K562 (cell line): ENCODE results near the gene PMEPA1. TPM values are rescaled to one million over a fixed set of nuclear protein-coding genes. Genes with fewer than 3 reads are reported as not detected.

Experiments
- CC2D1A ChIP-seq: fragments of 450-650 bp; IDR thresholded peaks from 2 replicates; pipeline ENCODE4 v1.6.1; 2017; ENCODE audit warnings: mild to moderate bottlenecking
- CHD4 ChIP-seq: fragments of 200-600 bp; sonication (generic); IDR thresholded peaks from 3 replicates; pipeline ENCODE4 v1.6.1; 2012; ENCODE audit warnings: low read depth, mild to moderate bottlenecking, mixed read lengths, low read length, inconsistent platforms; ENCODE audit not compliant: insufficient read depth, insufficient replicate concordance, poor library complexity, severe bottlenecking
- GTF2F1 ChIP-seq: IDR thresholded peaks from 2 replicates; pipeline ENCODE4 v1.6.1; 2011; ENCODE audit warnings: low read depth, low read length, improper control_type of control experiment
- SIN3A ChIP-seq, 2 experiments: fragments of 150-350 bp in 1 of 2; IDR thresholded peaks; 2 replicates each; pipeline ENCODE4 v1.6.1; 2011 to 2016; ENCODE audit warnings: borderline replicate concordance in 2 of 2, low read depth in 2 of 2, low read length in 2 of 2, mild to moderate bottlenecking in 2 of 2, moderate library complexity in 2 of 2; ENCODE audit not compliant: control insufficient read depth in 1 of 2
- STAG1 ChIP-seq: sonication (generic); formaldehyde crosslinking; IDR thresholded peaks from 2 replicates; pipeline ENCODE4 v1.5.0; 2020; ENCODE audit warnings: missing genetic modification reagents, borderline replicate concordance
- ZNF3 ChIP-seq: fragments of 250-450 bp; sonication (Bioruptor Pico); IDR thresholded peaks from 2 replicates; pipeline ENCODE4 v1.5.0; 2021; ENCODE audit warnings: mild to moderate bottlenecking, moderate library complexity
- ZNF586 ChIP-seq: fragments of 450-650 bp; formaldehyde crosslinking; conservative IDR thresholded peaks from 2 replicates; pipeline ENCODE4 v1.4.0; 2020; ENCODE audit warnings: mild to moderate bottlenecking, moderate library complexity
- polyA plus RNA-seq, 8 experiments: library from polyadenylated mRNA; depleted of rRNA in 4 of 8; stranded (reverse) in 5 of 8; unstranded in 3 of 8; fragments of >200 nt; fragmentation: Nextera tagmentation in 2 of 8; fragmentation: Illumina TruSeq in 1 of 8; extraction: Ambion mirVana in 2 of 8; extraction: Trizol in 1 of 8; gene quantifications; 2 replicates each; pipeline versions ENCODE4 v1.2.1 to v1.2.3, GENCODE V29; 2011 to 2014; ENCODE audit warnings: inconsistent platforms in 1 of 8, missing spikeins in 1 of 8
- total RNA-seq, 7 experiments: library from RNA; depleted of rRNA in 6 of 7; stranded (reverse); fragments of >200 nt in 6 of 7; fragmentation: Illumina TruSeq in 2 of 7; extraction: Trizol in 2 of 7; gene quantifications; 2 replicates each; pipeline versions ENCODE4 v1.2.1 to v1.2.3, GENCODE V29; 2011 to 2021; ENCODE audit warnings: low replicate concordance in 1 of 7
- TF ChIP-seq, protein P1 (sequence below): sonication (generic); formaldehyde crosslinking; IDR thresholded peaks from 2 replicates; pipeline ENCODE4 v1.8.0; 2022; ENCODE audit warnings: mild to moderate bottlenecking, missing genetic modification reagents
- TF ChIP-seq, protein P2 (sequence below): fragments of 450-650 bp; IDR thresholded peaks from one replicate; pipeline ENCODE4 v1.6.1; 2018; ENCODE audit warnings: mild to moderate bottlenecking, moderate library complexity; ENCODE audit not compliant: partially characterized antibody
- TF ChIP-seq, protein P3 (sequence below): fragments of 450-650 bp; IDR thresholded peaks from 2 replicates; pipeline ENCODE4 v1.6.1; 2018; ENCODE audit warnings: mild to moderate bottlenecking, low read depth; ENCODE audit not compliant: partially characterized antibody
- TF ChIP-seq, protein P4 (sequence below): fragments of 250-450 bp; sonication (Bioruptor Pico); IDR thresholded peaks from 2 replicates; pipeline ENCODE4 v1.9.0; 2021; ENCODE audit warnings: mild to moderate bottlenecking, inconsistent platforms
- TF ChIP-seq, protein P5 (sequence below): sonication (generic); formaldehyde crosslinking; IDR thresholded peaks from 2 replicates; pipeline ENCODE4 v1.4.0; 2020; ENCODE audit warnings: mild to moderate bottlenecking, missing genetic modification reagents
- TF ChIP-seq, protein P6 (sequence below): sonication (generic); formaldehyde crosslinking; IDR thresholded peaks from 2 replicates; pipeline ENCODE4 v1.8.0; 2023; ENCODE audit warnings: mild to moderate bottlenecking, missing genetic modification reagents

PMEPA1 gene
- total and polyA plus RNA-seq, 9 of the 15 experiments (the other 6 are each of a cell fraction or from before 2014, with no cell fraction given): 0.16 TPM; not detected in 8

DNA sequence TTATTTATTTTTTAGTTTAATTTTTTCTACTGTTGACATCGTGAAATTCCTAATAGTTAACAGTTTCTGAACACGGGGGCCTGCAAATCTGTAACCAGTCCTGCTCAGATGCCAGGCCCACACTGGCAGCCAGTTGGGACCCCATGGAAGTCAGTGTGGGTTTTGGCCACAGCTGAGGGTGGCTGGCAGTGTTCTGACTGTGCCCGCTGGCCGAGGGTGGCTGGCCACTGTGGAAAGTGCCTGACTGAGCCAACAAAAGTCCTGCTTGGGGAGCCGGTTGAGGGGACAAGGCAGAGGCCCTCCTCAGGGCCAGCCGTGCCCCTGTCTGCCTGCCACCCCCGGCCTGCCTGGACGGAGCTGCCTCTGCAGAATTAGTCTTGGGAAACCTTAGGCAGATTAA, 4.1 kb upstream of the PMEPA1 start (continued):
- TF ChIP-seq, protein P1, sequence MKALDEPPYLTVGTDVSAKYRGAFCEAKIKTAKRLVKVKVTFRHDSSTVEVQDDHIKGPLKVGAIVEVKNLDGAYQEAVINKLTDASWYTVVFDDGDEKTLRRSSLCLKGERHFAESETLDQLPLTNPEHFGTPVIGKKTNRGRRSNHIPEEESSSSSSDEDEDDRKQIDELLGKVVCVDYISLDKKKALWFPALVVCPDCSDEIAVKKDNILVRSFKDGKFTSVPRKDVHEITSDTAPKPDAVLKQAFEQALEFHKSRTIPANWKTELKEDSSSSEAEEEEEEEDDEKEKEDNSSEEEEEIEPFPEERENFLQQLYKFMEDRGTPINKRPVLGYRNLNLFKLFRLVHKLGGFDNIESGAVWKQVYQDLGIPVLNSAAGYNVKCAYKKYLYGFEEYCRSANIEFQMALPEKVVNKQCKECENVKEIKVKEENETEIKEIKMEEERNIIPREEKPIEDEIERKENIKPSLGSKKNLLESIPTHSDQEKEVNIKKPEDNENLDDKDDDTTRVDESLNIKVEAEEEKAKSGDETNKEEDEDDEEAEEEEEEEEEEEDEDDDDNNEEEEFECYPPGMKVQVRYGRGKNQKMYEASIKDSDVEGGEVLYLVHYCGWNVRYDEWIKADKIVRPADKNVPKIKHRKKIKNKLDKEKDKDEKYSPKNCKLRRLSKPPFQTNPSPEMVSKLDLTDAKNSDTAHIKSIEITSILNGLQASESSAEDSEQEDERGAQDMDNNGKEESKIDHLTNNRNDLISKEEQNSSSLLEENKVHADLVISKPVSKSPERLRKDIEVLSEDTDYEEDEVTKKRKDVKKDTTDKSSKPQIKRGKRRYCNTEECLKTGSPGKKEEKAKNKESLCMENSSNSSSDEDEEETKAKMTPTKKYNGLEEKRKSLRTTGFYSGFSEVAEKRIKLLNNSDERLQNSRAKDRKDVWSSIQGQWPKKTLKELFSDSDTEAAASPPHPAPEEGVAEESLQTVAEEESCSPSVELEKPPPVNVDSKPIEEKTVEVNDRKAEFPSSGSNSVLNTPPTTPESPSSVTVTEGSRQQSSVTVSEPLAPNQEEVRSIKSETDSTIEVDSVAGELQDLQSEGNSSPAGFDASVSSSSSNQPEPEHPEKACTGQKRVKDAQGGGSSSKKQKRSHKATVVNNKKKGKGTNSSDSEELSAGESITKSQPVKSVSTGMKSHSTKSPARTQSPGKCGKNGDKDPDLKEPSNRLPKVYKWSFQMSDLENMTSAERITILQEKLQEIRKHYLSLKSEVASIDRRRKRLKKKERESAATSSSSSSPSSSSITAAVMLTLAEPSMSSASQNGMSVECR (CRISPR knock-in tag): no peak
- no peak for TF ChIP-seq ZNF3
- TF ChIP-seq, protein P2, sequence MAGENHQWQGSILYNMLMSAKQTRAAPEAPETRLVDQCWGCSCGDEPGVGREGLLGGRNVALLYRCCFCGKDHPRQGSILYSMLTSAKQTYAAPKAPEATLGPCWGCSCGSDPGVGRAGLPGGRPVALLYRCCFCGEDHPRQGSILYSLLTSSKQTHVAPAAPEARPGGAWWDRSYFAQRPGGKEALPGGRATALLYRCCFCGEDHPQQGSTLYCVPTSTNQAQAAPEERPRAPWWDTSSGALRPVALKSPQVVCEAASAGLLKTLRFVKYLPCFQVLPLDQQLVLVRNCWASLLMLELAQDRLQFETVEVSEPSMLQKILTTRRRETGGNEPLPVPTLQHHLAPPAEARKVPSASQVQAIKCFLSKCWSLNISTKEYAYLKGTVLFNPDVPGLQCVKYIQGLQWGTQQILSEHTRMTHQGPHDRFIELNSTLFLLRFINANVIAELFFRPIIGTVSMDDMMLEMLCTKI: no peak
- no peak for TF ChIP-seq GTF2F1
- TF ChIP-seq CHD4: no peak
- TF ChIP-seq STAG1: no peak
- TF ChIP-seq, protein P3, sequence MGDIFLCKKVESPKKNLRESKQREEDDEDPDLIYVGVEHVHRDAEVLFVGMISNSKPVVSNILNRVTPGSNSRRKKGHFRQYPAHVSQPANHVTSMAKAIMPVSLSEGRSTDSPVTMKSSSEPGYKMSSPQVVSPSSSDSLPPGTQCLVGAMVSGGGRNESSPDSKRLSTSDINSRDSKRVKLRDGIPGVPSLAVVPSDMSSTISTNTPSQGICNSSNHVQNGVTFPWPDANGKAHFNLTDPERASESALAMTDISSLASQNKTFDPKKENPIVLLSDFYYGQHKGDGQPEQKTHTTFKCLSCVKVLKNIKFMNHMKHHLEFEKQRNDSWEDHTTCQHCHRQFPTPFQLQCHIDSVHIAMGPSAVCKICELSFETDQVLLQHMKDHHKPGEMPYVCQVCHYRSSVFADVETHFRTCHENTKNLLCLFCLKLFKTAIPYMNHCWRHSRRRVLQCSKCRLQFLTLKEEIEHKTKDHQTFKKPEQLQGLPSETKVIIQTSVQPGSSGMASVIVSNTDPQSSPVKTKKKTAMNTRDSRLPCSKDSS: no peak
- TF ChIP-seq ZNF586 (CRISPR knock-in tag): no peak
- TF ChIP-seq CC2D1A: no peak
- TF ChIP-seq, protein P4, sequence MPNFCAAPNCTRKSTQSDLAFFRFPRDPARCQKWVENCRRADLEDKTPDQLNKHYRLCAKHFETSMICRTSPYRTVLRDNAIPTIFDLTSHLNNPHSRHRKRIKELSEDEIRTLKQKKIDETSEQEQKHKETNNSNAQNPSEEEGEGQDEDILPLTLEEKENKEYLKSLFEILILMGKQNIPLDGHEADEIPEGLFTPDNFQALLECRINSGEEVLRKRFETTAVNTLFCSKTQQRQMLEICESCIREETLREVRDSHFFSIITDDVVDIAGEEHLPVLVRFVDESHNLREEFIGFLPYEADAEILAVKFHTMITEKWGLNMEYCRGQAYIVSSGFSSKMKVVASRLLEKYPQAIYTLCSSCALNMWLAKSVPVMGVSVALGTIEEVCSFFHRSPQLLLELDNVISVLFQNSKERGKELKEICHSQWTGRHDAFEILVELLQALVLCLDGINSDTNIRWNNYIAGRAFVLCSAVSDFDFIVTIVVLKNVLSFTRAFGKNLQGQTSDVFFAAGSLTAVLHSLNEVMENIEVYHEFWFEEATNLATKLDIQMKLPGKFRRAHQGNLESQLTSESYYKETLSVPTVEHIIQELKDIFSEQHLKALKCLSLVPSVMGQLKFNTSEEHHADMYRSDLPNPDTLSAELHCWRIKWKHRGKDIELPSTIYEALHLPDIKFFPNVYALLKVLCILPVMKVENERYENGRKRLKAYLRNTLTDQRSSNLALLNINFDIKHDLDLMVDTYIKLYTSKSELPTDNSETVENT (CRISPR knock-in tag): no peak
- TF ChIP-seq, protein P5, sequence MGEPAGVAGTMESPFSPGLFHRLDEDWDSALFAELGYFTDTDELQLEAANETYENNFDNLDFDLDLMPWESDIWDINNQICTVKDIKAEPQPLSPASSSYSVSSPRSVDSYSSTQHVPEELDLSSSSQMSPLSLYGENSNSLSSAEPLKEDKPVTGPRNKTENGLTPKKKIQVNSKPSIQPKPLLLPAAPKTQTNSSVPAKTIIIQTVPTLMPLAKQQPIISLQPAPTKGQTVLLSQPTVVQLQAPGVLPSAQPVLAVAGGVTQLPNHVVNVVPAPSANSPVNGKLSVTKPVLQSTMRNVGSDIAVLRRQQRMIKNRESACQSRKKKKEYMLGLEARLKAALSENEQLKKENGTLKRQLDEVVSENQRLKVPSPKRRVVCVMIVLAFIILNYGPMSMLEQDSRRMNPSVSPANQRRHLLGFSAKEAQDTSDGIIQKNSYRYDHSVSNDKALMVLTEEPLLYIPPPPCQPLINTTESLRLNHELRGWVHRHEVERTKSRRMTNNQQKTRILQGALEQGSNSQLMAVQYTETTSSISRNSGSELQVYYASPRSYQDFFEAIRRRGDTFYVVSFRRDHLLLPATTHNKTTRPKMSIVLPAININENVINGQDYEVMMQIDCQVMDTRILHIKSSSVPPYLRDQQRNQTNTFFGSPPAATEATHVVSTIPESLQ: no peak
- no peak for TF ChIP-seq SIN3A (IDR thresholded peaks at IDR 0.05; ENCODE audit: borderline replicate concordance in 2 of 2, control insufficient read depth in 1 of 2, low read depth in 2 of 2, low read length in 2 of 2)
- TF ChIP-seq, protein P6, sequence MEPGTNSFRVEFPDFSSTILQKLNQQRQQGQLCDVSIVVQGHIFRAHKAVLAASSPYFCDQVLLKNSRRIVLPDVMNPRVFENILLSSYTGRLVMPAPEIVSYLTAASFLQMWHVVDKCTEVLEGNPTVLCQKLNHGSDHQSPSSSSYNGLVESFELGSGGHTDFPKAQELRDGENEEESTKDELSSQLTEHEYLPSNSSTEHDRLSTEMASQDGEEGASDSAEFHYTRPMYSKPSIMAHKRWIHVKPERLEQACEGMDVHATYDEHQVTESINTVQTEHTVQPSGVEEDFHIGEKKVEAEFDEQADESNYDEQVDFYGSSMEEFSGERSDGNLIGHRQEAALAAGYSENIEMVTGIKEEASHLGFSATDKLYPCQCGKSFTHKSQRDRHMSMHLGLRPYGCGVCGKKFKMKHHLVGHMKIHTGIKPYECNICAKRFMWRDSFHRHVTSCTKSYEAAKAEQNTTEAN (CRISPR knock-in tag): no peak
